ENCODE results near the gene ACTR5.

DNA sequence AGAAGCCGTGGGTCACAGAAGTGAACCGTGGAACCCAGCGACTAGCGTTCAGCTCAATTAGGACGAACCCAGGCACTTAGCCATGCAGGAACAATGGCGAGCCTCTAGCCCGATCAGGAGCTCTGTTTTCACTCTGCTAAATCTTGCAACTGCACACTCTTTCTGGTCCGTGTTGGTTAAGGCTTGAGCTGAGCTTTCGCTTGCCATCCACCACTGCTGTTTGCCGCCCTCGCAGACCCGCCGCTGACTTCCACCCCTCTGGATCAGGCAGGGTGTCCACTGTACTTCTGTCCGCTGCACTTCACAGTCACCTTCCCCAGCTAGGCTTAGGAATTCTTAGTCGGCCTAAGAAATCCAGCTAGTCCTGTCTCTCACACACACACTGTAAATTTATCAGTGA lies 49.7 kb upstream of the ACTR5 start:
- TF ChIP-seq POLR2A (IDR thresholded peaks at IDR 0.05) (no peak), POLR2AphosphoS5 (IDR thresholded peaks at IDR 0.05) (no peak)
